Epithelial cell of esophagus (primary cell): Measurements from ENCODE around the gene ESYT2.

Experiments
- DNase-seq: peaks from one replicate; pipeline ENCODE4 v3.0.0; 2010; ENCODE audit warnings: low read depth
- H3K4me3 ChIP-seq: 2 replicates; pipeline ENCODE4 v1.5.1; 2011; ENCODE audit warnings: mild to moderate bottlenecking, low read length, control low read depth
- CTCF ChIP-seq: IDR thresholded peaks from 2 replicates; pipeline ENCODE4 v1.5.1; 2011; ENCODE audit warnings: low read depth, mild to moderate bottlenecking, low read length, control low read depth, inconsistent platforms; ENCODE audit not compliant: insufficient read depth; ENCODE audit errors: missing control alignments

The ESYT2 gene

GRCh38 chr7:158766570-158767281 lies 62.6 kb downstream of the ESYT2 start:
- no peak for DNase-seq
- no peak overlapping the region for H3K4me3 ChIP-seq
- no peak for TF ChIP-seq CTCF

- no peak for TF ChIP-seq CTCF
- no peak for DNase-seq
- H3K4me3 ChIP-seq, result no peak overlapping the region
Observed at GRCh38 chr7:158765020-158765419, 64.3 kb downstream of the ESYT2 start.

GRCh38 chr7:158763454-158764033 lies 65.8 kb downstream of the ESYT2 start:
- no peak overlapping the region for H3K4me3 ChIP-seq
- no peak for DNase-seq
- TF ChIP-seq CTCF, result no peak

- no peak overlapping the region for H3K4me3 ChIP-seq
- no peak for TF ChIP-seq CTCF
- DNase-seq, result no peak
Observed at GRCh38 chr7:158761945-158762344, 67.4 kb downstream of the ESYT2 start.

- no peak for TF ChIP-seq CTCF
- H3K4me3 ChIP-seq, result no peak overlapping the region
- DNase-seq, result no peak
Observed at GRCh38 chr7:158760936-158761335, 68.4 kb downstream of the ESYT2 start.

- H3K4me3 ChIP-seq, result no peak overlapping the region
- no peak for TF ChIP-seq CTCF
- DNase-seq, result no peak
Observed at GRCh38 chr7:158760445-158760764, 68.9 kb downstream of the ESYT2 start.
